Choroid plexus epithelial cell (primary cell): ENCODE results near the gene C5orf15.
A peak's percentile ranks its signal among the peaks of the same experiment; 100 is the strongest.
"Not testable (repeated sequence)": the region's sequence is repeated elsewhere in the genome, so short reads cannot be mapped to it uniquely, and the experiment has no call there.

Source experiments
- DNase-seq: peaks from one replicate; pipeline ENCODE4 v3.0.0-alpha.2; 2010; ENCODE audit warnings: low read depth
- H3K4me3 ChIP-seq: 2 replicates; pipeline ENCODE4 v1.5.1; 2011; ENCODE audit warnings: low read depth, mild to moderate bottlenecking, control low read depth, low read length, moderate library complexity
- CTCF ChIP-seq: conservative IDR thresholded peaks from 2 replicates; pipeline ENCODE4 v1.5.1; 2011; ENCODE audit warnings: low read depth, mild to moderate bottlenecking, control low read depth, inconsistent platforms, low read length, moderate library complexity

C5orf15 gene

GRCh38 chr5:133962801-133963476 lies 5.5 kb downstream of the C5orf15 start:
- H3K4me3 ChIP-seq = no peak overlapping the region
- no peak for TF ChIP-seq CTCF
- peak; percentile 73 for DNase-seq

- peak; percentile 65 for DNase-seq
- H3K4me3 ChIP-seq = no peak overlapping the region
- TF ChIP-seq CTCF = no peak
Observed at GRCh38 chr5:133962131-133962530, 6.3 kb downstream of the C5orf15 start.

- DNase-seq = no peak
- TF ChIP-seq CTCF = no peak
- H3K4me3 ChIP-seq = no peak overlapping the region
Observed at GRCh38 chr5:133959643-133960042, 8.8 kb downstream of the C5orf15 start.

GRCh38 chr5:133957591-133957990 lies 10.8 kb downstream of the C5orf15 start:
- no peak for TF ChIP-seq CTCF
- no peak overlapping the region for H3K4me3 ChIP-seq
- no peak for DNase-seq

GRCh38 chr5:133957080-133957479 lies 11.3 kb downstream of the C5orf15 start:
- TF ChIP-seq CTCF = no peak
- H3K4me3 ChIP-seq = no peak overlapping the region
- no peak for DNase-seq

GRCh38 chr5:133956196-133956595 lies 12.2 kb downstream of the C5orf15 start:
- DNase-seq, H3K4me3 ChIP-seq: not testable (repeated sequence)

GRCh38 chr5:133953568-133954145 lies 14.8 kb downstream of the C5orf15 start:
- no peak for DNase-seq
- TF ChIP-seq CTCF = no peak
- no peak overlapping the region for H3K4me3 ChIP-seq
